GM19193 (cell line): ENCODE results near the gene EPHA8.

Experiments used
- POLR2A ChIP-seq: IDR thresholded peaks from 4 replicates; pipeline ENCODE4 v1.6.1; 2011; ENCODE audit not compliant: insufficient read depth, insufficient read length; ENCODE audit errors: extremely low read depth

Gene EPHA8

GRCh38 chr1:22547818-22548462 lies 15.3 kb upstream of the EPHA8 start:
- no peak for TF ChIP-seq POLR2A

GRCh38 chr1:22550021-22550420 lies 13.3 kb upstream of the EPHA8 start:
- TF ChIP-seq POLR2A, result no peak

- no peak for TF ChIP-seq POLR2A
These were observed 11.7 kb upstream of the EPHA8 start for GRCh38 chr1:22551591-22551990.

- no peak for TF ChIP-seq POLR2A
These were observed 11.3 kb upstream of the EPHA8 start for GRCh38 chr1:22552021-22552420.

- TF ChIP-seq POLR2A, result no peak
These were observed 10.0 kb upstream of the EPHA8 start for GRCh38 chr1:22553104-22553880.

GRCh38 chr1:22553991-22554522 lies 9.2 kb upstream of the EPHA8 start:
- no peak for TF ChIP-seq POLR2A

GRCh38 chr1:22555371-22555656 lies 8.0 kb upstream of the EPHA8 start:
- no peak for TF ChIP-seq POLR2A

GRCh38 chr1:22556391-22557104 lies 6.7 kb upstream of the EPHA8 start:
- no peak for TF ChIP-seq POLR2A

- TF ChIP-seq POLR2A, result no peak
These were observed 5.8 kb upstream of the EPHA8 start for GRCh38 chr1:22557341-22557950.

- no peak for TF ChIP-seq POLR2A
These were observed 648 bp downstream of the EPHA8 start for GRCh38 chr1:22563671-22564602.

- TF ChIP-seq POLR2A, result no peak
These were observed 2.9 kb downstream of the EPHA8 start for GRCh38 chr1:22566161-22566560.

GRCh38 chr1:22567197-22567596 lies 3.9 kb downstream of the EPHA8 start:
- TF ChIP-seq POLR2A, result no peak

- TF ChIP-seq POLR2A, result no peak
These were observed 4.7 kb downstream of the EPHA8 start for GRCh38 chr1:22567994-22568393.

GRCh38 chr1:22569269-22569668 lies 6.0 kb downstream of the EPHA8 start:
- TF ChIP-seq POLR2A, result no peak
